ENCODE measurements around the gene CFAP74. TPM values are rescaled to one million over a fixed set of nuclear protein-coding genes. Genes with fewer than 3 reads are reported as not detected.

Gene CFAP74
- total and polyA plus RNA-seq, 9 of the 15 experiments (the other 6 are each of a cell fraction or from before 2014, with no cell fraction given) = 0.03 to 0.15 (median 0.05) TPM; not detected in 6

- TF ChIP-seq POLR2G (IDR thresholded peaks at IDR 0.05; ENCODE audit: low read depth, low read length) = peak; percentile 30; the same call in 1 of the 2 replicates
- no peak for TF ChIP-seq ZFX (CRISPR knock-in tag; IDR thresholded peaks at IDR 0.05)
- TF ChIP-seq DNMT1 (IDR thresholded peaks at IDR 0.05) = no peak
- TF ChIP-seq REST (IDR thresholded peaks at IDR 0.05; ENCODE audit: borderline replicate concordance) = no peak
- no peak for TF ChIP-seq REST (CRISPR knock-in tag; IDR thresholded peaks at IDR 0.05; ENCODE audit: low read depth)
- no peak for TF ChIP-seq XRCC4 (IDR thresholded peaks at IDR 0.05; ENCODE audit: extremely low read depth, insufficient read depth, insufficient read length)
- in situ Hi-C loops (cut with MboI) = loop anchor here (10.0 kb wide), 1 partner anchor 551 kb away; no protein-coding TSS in a partner anchor
- no peak overlapping the region for H3K4me2 ChIP-seq (ENCODE audit: insufficient read depth, low read length)
- no peaks in the 10 kb centered on the region for H3K9me3 ChIP-seq (replicated peaks; ENCODE audit: control insufficient read depth, insufficient read depth, low read depth, low read length)
- no TSS peak for BruUV-seq (replicated peaks)
- POLR2A ChIA-PET = interaction anchor here (0.5 to 2.5 kb wide), 3 partner anchors 8 to 503 kb away, joined by 3 to 6 read pairs (median 5); no protein-coding TSS in a partner anchor
- H3K27me3 ChIP-seq (ENCODE audit: control insufficient read depth in 2 of 2, insufficient read depth in 2 of 2, low read length in 2 of 2) = no peaks in the 10 kb centered on the region; a peak in 1 of 5 replicates
- 0 out of 2 replicates have a peak, but pooled peaks cover 4% of the 10 kb centered on the region for H4K20me1 ChIP-seq (replicated peaks; ENCODE audit: control insufficient read depth, insufficient read depth, low read length)
- no peak overlapping the region for H3K27ac ChIP-seq (ENCODE audit: extremely low read depth, low read depth, low read length)
- peaks cover 9 to 65% of the 10 kb centered on the region in 2 experiments; a peak in 4 of 5 replicates for H3K4me1 ChIP-seq (replicated peaks in 1 of 2; ENCODE audit: control insufficient read depth in 2 of 2, insufficient read depth in 2 of 2, low read length in 2 of 2)
- no peaks in the 10 kb centered on the region for H3K79me2 ChIP-seq (ENCODE audit: control insufficient read depth, insufficient read depth, low read length)
- no peak overlapping the region for H3K4me3 ChIP-seq
- intact Hi-C loops (cut with micrococcal nuclease) = no loop called here
- 59% methylated on average over 23 of the region's 23 CpGs for WGBS (ENCODE audit: insufficient coverage, low coverage, missing lambda C conversion rate)
- H3K9ac ChIP-seq (ENCODE audit: insufficient read depth in 1 of 2, low read depth in 2 of 2, low read length in 2 of 2) = peak overlapping the region in 1 of 2 experiments; percentile 74; a peak in 2 of 4 replicates
- CTCF ChIA-PET (ENCODE audit: low intra/inter-chr PET ratio) = no interaction called here
- no peak for FAIRE-seq
- no peaks in the 10 kb centered on the region for H3K9me1 ChIP-seq (ENCODE audit: control insufficient read depth, insufficient read depth, low read length)
- no peak overlapping the region for H2AFZ ChIP-seq (ENCODE audit: low read depth, low read length)
- no peak for DNase-seq (ENCODE audit: extremely low read depth in 1 of 4, low spot score in 3 of 4)
- no peaks in the 10 kb centered on the region for H3K36me3 ChIP-seq (ENCODE audit: control insufficient read depth, insufficient read depth, low read length)
- no peak for ATAC-seq
Observed at GRCh38 chr1:1915911-1916840, 87.4 kb downstream of the CFAP74 start.
